HCT116 (cell line): ENCODE data around the gene IL11. TPM values are rescaled to one million over a fixed set of nuclear protein-coding genes. Genes with fewer than 3 reads are reported as not detected.

ENCODE experiments used
- ATAC-seq: fragments of 200-7000 bp; cut with Tn5 transposase; 2 replicates; pipeline ENCODE4 v1.9.1; 2020; ENCODE audit warnings: mild to moderate bottlenecking, moderate library complexity
- BruUV-seq: library from RNA; stranded (reverse); fragments of 400-500 nt; replicated peaks from 2 replicates; lab custom pipeline; 2021; lab: Mats Ljungman, UMichigan
- CTCF ChIA-PET: fragments of 300-600 bp; sonication (Branson Sonifier 250); formaldehyde crosslinking; loops from one replicate; lab custom pipeline; 2021; ENCODE audit warnings: antibody characterized with exemption; lab: Charles Lee
- POLR2A ChIA-PET: fragments of 300-600, 350-600 bp; sonication (Branson Sonifier 250); formaldehyde crosslinking; loops from one replicate; lab custom pipeline; 2021; ENCODE audit warnings: antibody characterized with exemption; lab: Charles Lee
- RAD21 ChIA-PET, 2 experiments: fragments of 300-600 bp; sonication (Branson Sonifier 250); formaldehyde crosslinking; loops; one replicate each; lab custom pipeline; 2023; ENCODE audit warnings: low total read pairs in 2 of 2; ENCODE audit not compliant: uncharacterized antibody in 2 of 2, unreplicated experiment in 2 of 2, low non-redundant PET in 1 of 2; lab: Charles Lee
- DNase-seq: peaks from one replicate; pipeline ENCODE4 v3.0.0-alpha.2; 2010; ENCODE audit warnings: low read depth, low spot score
- H2AFZ ChIP-seq: fragments of 200-600 bp; shearing (Covaris generic), sonication (generic); 2 replicates; pipeline ENCODE4 v1.6.1; 2017; ENCODE audit warnings: low read depth, mixed run types, mixed read lengths, antibody characterized with exemption, low read length; ENCODE audit not compliant: poor library complexity, severe bottlenecking
- H3K27ac ChIP-seq: 2 replicates; pipeline ENCODE4 v1.5.1; 2012; ENCODE audit warnings: low read depth, low read length
- H3K27me3 ChIP-seq: fragments of 200-600 bp; sonication (generic); 2 replicates; pipeline ENCODE4 v1.6.1; 2016; ENCODE audit warnings: mixed run types, low read length, mixed read lengths; ENCODE audit not compliant: insufficient read depth
- H3K36me3 ChIP-seq, 2 experiments: fragments of 200-500 bp in 1 of 2; fragments of 200-600 bp in 1 of 2; sonication (Bioruptor generic) in 1 of 2; sonication (generic) in 1 of 2; 2 replicates each; pipeline versions ENCODE4 v1.5.1 to v1.6.1; 2014 to 2016; ENCODE audit warnings: low read length in 2 of 2, inconsistent platforms in 1 of 2, mixed read lengths in 1 of 2, mixed run types in 1 of 2; ENCODE audit not compliant: insufficient read depth in 2 of 2, control insufficient read depth in 1 of 2
- H3K4me1 ChIP-seq, 2 experiments: fragments of 200-600 bp in 1 of 2; sonication (generic) in 1 of 2; 2 replicates each; pipeline versions ENCODE4 v1.5.1 to v1.6.1; 2012 to 2017; ENCODE audit warnings: low read length in 2 of 2, inconsistent platforms in 1 of 2, mild to moderate bottlenecking in 1 of 2, mixed read lengths in 1 of 2, mixed run types in 1 of 2, moderate library complexity in 1 of 2; ENCODE audit not compliant: insufficient read depth in 2 of 2, control insufficient read depth in 1 of 2
- H3K4me2 ChIP-seq: fragments of 200-600 bp; sonication (generic); 2 replicates; pipeline ENCODE4 v1.6.1; 2017; ENCODE audit warnings: mixed run types, low read length, mixed read lengths
- H3K4me3 ChIP-seq, 2 experiments: fragments of 200-600 bp in 1 of 2; sonication (generic) in 1 of 2; replicated peaks in 1 of 2; 2 replicates each; pipeline ENCODE4 v1.5.1; 2011 to 2016; ENCODE audit warnings: low read length in 2 of 2, control low read depth in 1 of 2, low read depth in 1 of 2, mild to moderate bottlenecking in 1 of 2, mixed read lengths in 1 of 2, mixed run types in 1 of 2
- H3K79me2 ChIP-seq: fragments of 200-600 bp; sonication (generic); 2 replicates; pipeline ENCODE4 v1.6.1; 2017; ENCODE audit warnings: mild to moderate bottlenecking, mixed run types, low read length, moderate library complexity, mixed read lengths; ENCODE audit not compliant: insufficient read depth
- H3K9ac ChIP-seq: fragments of 200-600 bp; sonication (generic); 2 replicates; pipeline ENCODE4 v1.6.1; 2016; ENCODE audit warnings: low read length, mixed read lengths
- H3K9me2 ChIP-seq: fragments of 200-600 bp; sonication (generic), shearing (Covaris generic); 2 replicates; pipeline ENCODE4 v1.6.1; 2017; ENCODE audit warnings: mixed run types, mild to moderate bottlenecking, moderate library complexity; ENCODE audit not compliant: insufficient read depth
- H3K9me3 ChIP-seq, 2 experiments: fragments of 200-500 bp in 1 of 2; fragments of 200-600 bp in 1 of 2; sonication (Bioruptor generic) in 1 of 2; sonication (generic) in 1 of 2; 2 replicates each; pipeline ENCODE4 v1.6.1; 2014 to 2017; ENCODE audit warnings: low read length in 2 of 2, mixed read lengths in 2 of 2, inconsistent platforms in 1 of 2, low read depth in 1 of 2, mild to moderate bottlenecking in 1 of 2, mixed run types in 1 of 2, moderate library complexity in 1 of 2; ENCODE audit not compliant: control insufficient read depth in 1 of 2, insufficient read depth in 1 of 2
- H4K20me1 ChIP-seq: fragments of 200-600 bp; sonication (generic), shearing (Covaris generic); 2 replicates; pipeline ENCODE4 v1.6.1; 2017; ENCODE audit warnings: mixed run types, mild to moderate bottlenecking, moderate library complexity; ENCODE audit not compliant: insufficient read depth
- CBX3 ChIP-seq: IDR thresholded peaks from 2 replicates; pipeline ENCODE4 v1.6.1; 2012; ENCODE audit warnings: low read depth
- EGR1 ChIP-seq: IDR thresholded peaks from 2 replicates; pipeline ENCODE4 v1.6.1; 2012; ENCODE audit warnings: low read depth
- ELF1 ChIP-seq: IDR thresholded peaks from 2 replicates; pipeline ENCODE4 v1.6.1; 2012; ENCODE audit warnings: low read depth, borderline replicate concordance
- EZH2 ChIP-seq: fragments of 200-600 bp; sonication (generic); IDR thresholded peaks from 2 replicates; pipeline ENCODE4 v1.6.1; 2017; ENCODE audit warnings: antibody characterized with exemption, mixed run types
- POLR2A ChIP-seq: IDR thresholded peaks from 2 replicates; pipeline ENCODE4 v1.7.0; 2011; ENCODE audit warnings: borderline replicate concordance; ENCODE audit not compliant: insufficient read depth, insufficient read length; ENCODE audit errors: extremely low read depth
- POLR2AphosphoS5 ChIP-seq: IDR thresholded peaks from 2 replicates; pipeline ENCODE4 v1.6.1; 2011; ENCODE audit warnings: mild to moderate bottlenecking, low read depth, low read length, moderate library complexity
- RAD21 ChIP-seq: IDR thresholded peaks from 2 replicates; pipeline ENCODE4 v1.6.1; 2012; ENCODE audit warnings: low read depth, mild to moderate bottlenecking
- SIN3A ChIP-seq: IDR thresholded peaks from 2 replicates; pipeline ENCODE4 v1.6.1; 2012; ENCODE audit warnings: low read depth
- SP1 ChIP-seq: IDR thresholded peaks from 2 replicates; pipeline ENCODE4 v1.6.1; 2012; ENCODE audit warnings: low read depth
- SRF ChIP-seq: IDR thresholded peaks from 2 replicates; pipeline ENCODE4 v1.6.1; 2012; ENCODE audit warnings: low read depth
- YY1 ChIP-seq: IDR thresholded peaks from 2 replicates; pipeline ENCODE4 v1.6.1; 2011; ENCODE audit warnings: low read length, low read depth, moderate library complexity, mild to moderate bottlenecking; ENCODE audit not compliant: insufficient replicate concordance; ENCODE audit errors: extremely low read depth
- intact Hi-C: fragments of 100-400 bp; cut with micrococcal nuclease; formaldehyde crosslinking; loops from 2 replicates; pipeline ENCODE4 v1.10.0; 2022
- total RNA-seq: library from RNA; stranded (reverse); gene quantifications from one replicate; pipeline ENCODE4 v1.2.1, GENCODE V29; 2021; ENCODE audit not compliant: unreplicated experiment
- TF ChIP-seq, protein P1 (sequence below): IDR thresholded peaks from 2 replicates; pipeline ENCODE4 v1.6.1; 2011; ENCODE audit warnings: mild to moderate bottlenecking, low read length, moderate library complexity; ENCODE audit not compliant: insufficient replicate concordance; ENCODE audit errors: extremely low read depth

IL11 gene
- total RNA-seq, 1 experiment from 2014 or later, result 2.8 TPM

DNA sequence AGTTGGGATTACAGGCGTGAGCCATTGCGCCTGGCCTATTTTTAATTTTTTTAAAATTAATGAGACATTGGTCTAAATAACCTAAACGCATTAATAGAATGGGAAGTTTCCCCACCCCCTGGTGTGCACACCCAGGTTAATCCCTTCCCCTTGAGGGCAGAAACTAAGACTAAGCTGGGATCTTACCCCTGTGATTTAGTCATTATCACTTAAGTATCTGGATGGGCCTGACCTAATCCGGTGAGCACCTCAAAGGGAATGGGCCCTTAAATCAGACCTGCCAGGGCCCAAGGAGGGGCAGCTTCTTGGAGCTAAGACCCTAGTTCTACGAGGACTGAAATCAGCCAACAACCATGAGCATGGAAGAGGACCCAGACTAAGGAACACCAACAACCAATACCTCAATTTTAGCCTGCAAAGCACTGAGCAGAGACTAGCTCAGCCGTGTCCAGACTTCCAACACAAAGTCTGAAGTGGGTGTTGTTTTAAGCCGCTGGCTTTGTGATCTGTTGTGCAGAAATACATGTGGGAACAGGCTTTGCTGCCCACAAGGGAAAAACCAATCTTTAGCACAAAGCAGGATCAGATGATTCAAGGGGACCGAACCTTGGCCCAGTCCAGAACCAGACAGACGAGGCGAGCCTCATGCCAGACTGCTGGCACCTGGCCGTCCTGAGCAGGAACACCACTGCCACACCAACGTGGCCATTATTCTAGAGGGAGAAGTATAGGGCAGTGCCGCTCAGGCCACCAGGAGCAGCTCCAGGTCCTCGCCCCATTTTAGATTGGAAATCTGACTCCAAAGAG, 30.2 kb upstream of the IL11 start:
- no peaks in the 10 kb centered on the region for H3K9me2 ChIP-seq
- no peak overlapping the region for H3K4me3 ChIP-seq
- intact Hi-C loops, result no loop called here
- H3K9me3 ChIP-seq, result no peaks in the 10 kb centered on the region
- DNase-seq, result no peak
- TF ChIP-seq POLR2A (no peak), SIN3A (no peak), SRF (no peak), CBX3 (no peak), SP1 (no peak)
- no TSS peak for BruUV-seq
- ChIA-PET RAD21 (no interaction called here), CTCF (interaction anchor here (1.3 kb wide), 1 partner anchor 104 kb away, joined by 4 read pairs; no protein-coding TSS in a partner anchor), POLR2A (interaction anchor here (2.2 kb wide), 1 partner anchor 10 kb away, joined by 15 read pairs; no protein-coding TSS in a partner anchor)
- H3K4me2 ChIP-seq, result no peak overlapping the region
- peaks cover 34 to 40% of the 10 kb centered on the region in 2 experiments for H3K36me3 ChIP-seq
- peaks cover 17% of the 10 kb centered on the region; the same call in 1 of the 2 replicates for H4K20me1 ChIP-seq
- peak; percentile 35 for ATAC-seq
- H3K27me3 ChIP-seq, result no peaks in the 10 kb centered on the region
- H3K79me2 ChIP-seq, result peaks cover 34% of the 10 kb centered on the region
- H3K4me1 ChIP-seq, result peaks cover 0 to 2% of the 10 kb centered on the region in 2 experiments; a peak in 2 of 4 replicates
- H3K27ac ChIP-seq, result peak overlapping the region; percentile 12; the same call in 1 of the 2 replicates
- no peak overlapping the region for H3K9ac ChIP-seq
- H2AFZ ChIP-seq, result no peak overlapping the region

DNA sequence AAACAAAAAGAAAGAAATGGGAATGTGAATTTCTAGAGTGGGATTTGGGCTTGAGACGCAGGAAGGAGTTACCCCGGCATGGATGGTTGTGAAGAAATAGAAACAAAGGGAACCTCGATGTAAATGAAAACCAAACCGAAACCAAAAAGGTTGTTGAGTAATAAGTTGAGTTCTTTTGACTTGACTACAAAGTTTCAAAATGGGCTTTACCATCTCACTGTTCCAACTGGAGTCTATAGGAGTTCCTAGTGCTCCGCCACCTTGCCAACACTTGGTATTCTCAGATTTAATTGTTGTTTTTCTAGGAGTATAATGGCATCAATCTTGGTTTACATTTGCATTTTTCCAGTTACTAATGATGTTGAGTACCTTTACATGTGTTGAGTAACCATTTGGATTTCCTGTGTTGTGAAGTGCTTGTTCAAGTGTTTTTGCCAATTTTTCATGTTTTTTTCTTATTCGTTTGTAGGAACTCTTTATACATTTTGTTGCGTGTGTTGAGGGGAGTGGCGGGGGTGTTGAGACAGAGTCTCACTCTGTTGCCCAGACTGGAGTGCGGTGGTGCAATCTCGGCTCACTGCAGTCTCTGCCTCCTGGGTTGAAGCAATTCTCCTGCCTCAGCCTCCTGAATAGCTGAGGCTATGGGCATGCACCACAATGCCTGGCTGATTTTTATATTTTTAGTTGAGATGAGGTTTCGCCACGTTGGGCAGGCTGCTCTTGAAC, 28.1 kb upstream of the IL11 start:
- intact Hi-C loops, result no loop called here
- H3K9me3 ChIP-seq, result no peaks in the 10 kb centered on the region
- H3K9ac ChIP-seq, result no peak overlapping the region
- H3K9me2 ChIP-seq, result no peaks in the 10 kb centered on the region
- H3K27me3 ChIP-seq, result no peaks in the 10 kb centered on the region
- H3K36me3 ChIP-seq, result peaks cover 22 to 24% of the 10 kb centered on the region in 2 experiments
- POLR2A ChIA-PET, result interaction anchor here (1.6 to 2.0 kb wide), 2 partner anchors 9 to 14 kb away, joined by 6 to 13 read pairs; partner anchors contain the start of genes TMEM238 and UBE2S
- BruUV-seq, result no TSS peak
- H3K27ac ChIP-seq, result no peak overlapping the region
- no peak for ATAC-seq
- RAD21 ChIA-PET, result no interaction called here
- H2AFZ ChIP-seq, result no peak overlapping the region
- H3K4me2 ChIP-seq, result no peak overlapping the region
- H3K4me1 ChIP-seq, result peaks cover 3 to 5% of the 10 kb centered on the region in 2 experiments; a peak in 2 of 4 replicates
- no peak for TF ChIP-seq ELF1
- no peak for TF ChIP-seq EZH2
- TF ChIP-seq POLR2AphosphoS5, result no peak
- no peak for TF ChIP-seq RAD21
- TF ChIP-seq, protein P1, sequence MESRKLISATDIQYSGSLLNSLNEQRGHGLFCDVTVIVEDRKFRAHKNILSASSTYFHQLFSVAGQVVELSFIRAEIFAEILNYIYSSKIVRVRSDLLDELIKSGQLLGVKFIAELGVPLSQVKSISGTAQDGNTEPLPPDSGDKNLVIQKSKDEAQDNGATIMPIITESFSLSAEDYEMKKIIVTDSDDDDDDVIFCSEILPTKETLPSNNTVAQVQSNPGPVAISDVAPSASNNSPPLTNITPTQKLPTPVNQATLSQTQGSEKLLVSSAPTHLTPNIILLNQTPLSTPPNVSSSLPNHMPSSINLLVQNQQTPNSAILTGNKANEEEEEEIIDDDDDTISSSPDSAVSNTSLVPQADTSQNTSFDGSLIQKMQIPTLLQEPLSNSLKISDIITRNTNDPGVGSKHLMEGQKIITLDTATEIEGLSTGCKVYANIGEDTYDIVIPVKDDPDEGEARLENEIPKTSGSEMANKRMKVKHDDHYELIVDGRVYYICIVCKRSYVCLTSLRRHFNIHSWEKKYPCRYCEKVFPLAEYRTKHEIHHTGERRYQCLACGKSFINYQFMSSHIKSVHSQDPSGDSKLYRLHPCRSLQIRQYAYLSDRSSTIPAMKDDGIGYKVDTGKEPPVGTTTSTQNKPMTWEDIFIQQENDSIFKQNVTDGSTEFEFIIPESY, result no peak
- no peak for TF ChIP-seq YY1
- TF ChIP-seq EGR1, result no peak
- TF ChIP-seq SRF, result no peak
- TF ChIP-seq, all 23 proteins: peak for 0
- no peak for DNase-seq
- Histone ChIP-seq H3K79me2 (peaks cover 14% of the 10 kb centered on the region), H4K20me1 (peaks cover 16% of the 10 kb centered on the region; the same call in 1 of the 2 replicates), H3K4me3 (no peak overlapping the region)
- CTCF ChIA-PET, result no interaction called here
